Heart right ventricle (tissue), 16 donors: Measurements from ENCODE around the gene PLIN4. TPM values are rescaled to one million over a fixed set of nuclear protein-coding genes. Genes with fewer than 3 reads are reported as not detected.

ENCODE experiments used
- ATAC-seq, 8 donors: fragments of 200-7000 bp; cut with Tn5 transposase; one replicate each; pipeline ENCODE4 v1.9.1; 2020; ENCODE audit warnings: mild to moderate bottlenecking in 8 of 8, moderate library complexity in 8 of 8, moderate number of reproducible peaks in 1 of 8
- DNase-seq, 2 donors: peaks; one replicate each; pipeline ENCODE4 v3.0.0-alpha.2; 2020
- H3K27ac ChIP-seq, 10 donors: fragments of 200-600 bp; sonication (generic) in 2 of 10; one replicate each; pipeline versions ENCODE4 v1.5.0 to v1.8.0; 2020 to 2022; ENCODE audit warnings: mild to moderate bottlenecking in 3 of 10
- H3K27me3 ChIP-seq, 7 donors: fragments of 200-600 bp; one replicate each; pipeline ENCODE4 v1.8.0; 2021 to 2022; ENCODE audit warnings: mild to moderate bottlenecking in 2 of 7
- H3K36me3 ChIP-seq, 9 donors: fragments of 200-600 bp; sonication (generic) in 1 of 9; one replicate each; pipeline versions ENCODE4 v1.5.0 to v1.8.0; 2020 to 2022; ENCODE audit warnings: mild to moderate bottlenecking in 2 of 9
- H3K4me1 ChIP-seq, 9 donors: fragments of 200-600 bp; sonication (generic) in 1 of 9; one replicate each; pipeline versions ENCODE4 v1.5.0 to v1.8.0; 2020 to 2022; ENCODE audit warnings: mild to moderate bottlenecking in 4 of 9
- H3K4me3 ChIP-seq, 10 donors: fragments of 200-600 bp; sonication (generic) in 2 of 10; one replicate each; pipeline versions ENCODE4 v1.5.0 to v1.8.0; 2020 to 2022; ENCODE audit warnings: mild to moderate bottlenecking in 7 of 10, moderate library complexity in 2 of 10
- H3K9me3 ChIP-seq, 11 donors: fragments of 200-600 bp in 10 of 11; sonication (generic) in 2 of 11; one replicate each; pipeline versions ENCODE4 v1.5.0 to v1.8.0; 2013 to 2022; ENCODE audit warnings: mild to moderate bottlenecking in 2 of 11, control low read depth in 1 of 11, moderate library complexity in 1 of 11
- WGBS, 2 donors: extraction: QIAGEN DNeasy Blood & Tissue Kit; methylation state at CpG; one replicate each; pipeline ENCODE4 v1.1.7; 2013; ENCODE audit warnings: inconsistent platforms in 1 of 2; 5-methylcytosine and 5-hydroxymethylcytosine counted together
- intact Hi-C, 10 donors: fragments of 100-400 bp; cut with DNase I; formaldehyde crosslinking; loops; one replicate each; pipeline versions ENCODE4 v1.11.1 to v1.14.2; 2022
- polyA plus RNA-seq, 2 donors: library from polyadenylated mRNA; stranded (reverse); fragments of 200-250 nt; gene quantifications; one replicate each; pipeline ENCODE4 v1.2.3, GENCODE V29; 2013
- total RNA-seq, 10 donors: library from RNA; stranded (reverse); fragmentation: NEBNext Ultra II Directional in 3 of 10; extraction: Animal tissue kit (Norgen Biotek cat#: 25700) in 3 of 10; gene quantifications; one replicate each; pipeline versions ENCODE4 v1.2.1 to v1.2.4, GENCODE V29; 2021 to 2023
- TF ChIP-seq, protein P1 (sequence below), 9 donors: fragments of 200-600 bp; sonication (generic) in 2 of 9; IDR thresholded peaks; one replicate each; pipeline versions ENCODE4 v1.5.0 to v1.8.0; 2021 to 2022; ENCODE audit warnings: antibody characterized with exemption in 9 of 9, mild to moderate bottlenecking in 5 of 9, moderate library complexity in 1 of 9
- donor health status: Arrhythmogenic right ventricular cardiomyopathy.
- donor health status: ischemic (EF 13 %, LVEDD 7.1; RV severe dilation, severe dysfunction).
- donor health status: healthy with polysubstance abuse.
- donor health status: DM: no; HTN: yes; CAD: no.
- donor health status: DM: no; HTN: no; CAD: no.
- donor health status: ischemic (EF 25% LVEDD 6.9; RV normal size, moderate dysfunction).
- donor health status: ischemic (EF 25% LVEDD 5.7; RV mildly dilated, moderate dysfunction).
- donor health status: healthy.
- donor health status: DM: yes; HTN: yes; CAD: no.
- donor health status: Ischemic cardiomyopathy.
- donor health status: ischemic (EF 35%, LVEDD 5.7; RV mildly dilated, moderate dysfunction).
- donor health status: nonischemic (EF 11% LVEDD 7.7; RV severe dilation, severe dysfunction).
- donor health status: DM: yes; HTN: yes; CAD: no.
- donor health status: PGD.
- donor health status: ischemic (EF 29% LVEDD 5.4; RV normal size, mild dysfunction).
- donor health status: nonischemic (EF 23%, LVEDD 6.1; RV moderate dilation, normal function).

Gene PLIN4
- total and polyA plus RNA-seq, 12 donors = 42.0 to 416 (median 198) TPM

DNA sequence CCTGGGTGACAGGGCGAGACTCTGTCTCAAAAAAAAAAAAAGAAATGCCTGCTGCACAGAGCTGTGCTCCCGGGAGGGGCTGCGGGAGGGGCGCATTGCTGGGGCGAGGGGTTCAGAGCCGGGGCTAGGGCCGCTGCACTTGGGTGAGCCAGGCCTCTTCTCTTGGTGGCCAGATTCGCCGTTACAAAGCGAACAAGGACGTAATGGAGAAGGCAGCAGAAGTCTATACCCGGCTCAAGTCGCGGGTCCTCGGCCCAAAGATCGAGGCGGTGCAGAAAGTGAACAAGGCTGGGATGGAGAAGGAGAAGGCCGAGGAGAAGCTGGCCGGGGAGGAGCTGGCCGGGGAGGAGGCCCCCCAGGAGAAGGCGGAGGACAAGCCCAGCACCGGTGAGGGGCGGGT is 19.0 kb downstream of the PLIN4 start:
- peaks cover 0 to 100% (median 52%) of the 10 kb centered on the region in 9 donors for H3K36me3 ChIP-seq
- TF ChIP-seq, protein P1, sequence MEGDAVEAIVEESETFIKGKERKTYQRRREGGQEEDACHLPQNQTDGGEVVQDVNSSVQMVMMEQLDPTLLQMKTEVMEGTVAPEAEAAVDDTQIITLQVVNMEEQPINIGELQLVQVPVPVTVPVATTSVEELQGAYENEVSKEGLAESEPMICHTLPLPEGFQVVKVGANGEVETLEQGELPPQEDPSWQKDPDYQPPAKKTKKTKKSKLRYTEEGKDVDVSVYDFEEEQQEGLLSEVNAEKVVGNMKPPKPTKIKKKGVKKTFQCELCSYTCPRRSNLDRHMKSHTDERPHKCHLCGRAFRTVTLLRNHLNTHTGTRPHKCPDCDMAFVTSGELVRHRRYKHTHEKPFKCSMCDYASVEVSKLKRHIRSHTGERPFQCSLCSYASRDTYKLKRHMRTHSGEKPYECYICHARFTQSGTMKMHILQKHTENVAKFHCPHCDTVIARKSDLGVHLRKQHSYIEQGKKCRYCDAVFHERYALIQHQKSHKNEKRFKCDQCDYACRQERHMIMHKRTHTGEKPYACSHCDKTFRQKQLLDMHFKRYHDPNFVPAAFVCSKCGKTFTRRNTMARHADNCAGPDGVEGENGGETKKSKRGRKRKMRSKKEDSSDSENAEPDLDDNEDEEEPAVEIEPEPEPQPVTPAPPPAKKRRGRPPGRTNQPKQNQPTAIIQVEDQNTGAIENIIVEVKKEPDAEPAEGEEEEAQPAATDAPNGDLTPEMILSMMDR (IDR thresholded peaks at IDR 0.05) = no peak
- no peak overlapping the region for H3K4me3 ChIP-seq
- no peak overlapping the region for H3K27ac ChIP-seq
- WGBS, 2 donors = 96% methylated on average over 23 of the region's 23 CpGs
- intact Hi-C loops = no loop called here
- no peaks in the 10 kb centered on the region for H3K27me3 ChIP-seq
- H3K4me1 ChIP-seq = no peaks in the 10 kb centered on the region
- DNase-seq (no peak), ATAC-seq (no peak)
- no peaks in the 10 kb centered on the region for H3K9me3 ChIP-seq

DNA sequence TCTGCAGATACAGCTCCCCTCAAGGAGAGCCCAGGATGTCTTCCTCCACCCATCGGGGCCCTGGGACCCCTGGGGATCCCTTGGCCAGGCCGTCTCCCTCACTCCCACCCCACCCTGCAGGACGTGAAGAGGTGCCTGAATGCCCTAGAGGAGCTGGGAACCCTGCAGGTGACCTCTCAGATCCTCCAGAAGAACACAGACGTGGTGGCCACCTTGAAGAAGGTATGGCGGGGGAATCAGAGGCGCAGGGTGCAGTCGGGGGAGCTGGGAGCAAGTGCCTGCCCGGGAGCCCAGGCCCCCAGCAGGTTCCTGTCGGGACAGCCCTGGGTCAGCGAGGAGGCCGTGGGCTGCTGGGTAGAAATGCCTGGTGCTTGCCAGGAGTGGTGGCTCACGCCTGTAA is 19.6 kb downstream of the PLIN4 start:
- H3K36me3 ChIP-seq = peaks cover 0 to 100% (median 53%) of the 10 kb centered on the region in 9 donors

DNA sequence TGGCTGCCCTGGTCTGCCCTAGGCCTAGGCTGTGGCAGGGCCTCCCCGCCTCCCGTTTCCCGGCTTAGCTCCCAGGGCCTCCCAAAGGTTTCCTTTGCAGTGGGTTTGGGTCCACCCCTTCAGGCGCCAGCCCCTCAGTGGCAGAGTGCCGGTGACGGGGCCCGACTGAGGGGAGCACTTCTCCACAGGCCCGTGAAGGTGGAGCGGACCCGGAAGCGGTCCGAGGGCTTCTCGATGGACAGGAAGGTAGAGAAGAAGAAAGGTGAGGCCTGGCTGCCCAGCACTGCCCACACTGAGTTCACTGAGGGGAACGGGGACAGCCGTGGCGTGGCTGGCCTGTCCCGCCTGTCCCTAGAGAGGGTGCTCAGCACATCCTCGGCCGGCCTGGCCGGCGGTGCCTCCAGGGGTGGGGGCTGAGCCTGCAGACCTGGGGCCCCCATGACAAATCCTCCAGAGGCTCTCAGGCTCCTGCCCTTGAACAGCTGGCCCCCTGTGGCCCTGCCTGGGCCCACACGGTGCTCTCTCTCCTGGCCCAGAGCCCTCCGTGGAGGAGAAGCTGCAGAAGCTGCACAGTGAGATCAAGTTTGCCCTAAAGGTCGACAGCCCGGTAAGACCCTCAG is 20.4 kb downstream of the PLIN4 start:
- DNase-seq = no peak
- H3K36me3 ChIP-seq = peaks cover 0 to 97% (median 50%) of the 10 kb centered on the region in 9 donors

More for the DNA sequence above, 19.6 kb downstream of the PLIN4 start:
- H3K9me3 ChIP-seq = no peaks in the 10 kb centered on the region
- TF ChIP-seq, protein P1 (IDR thresholded peaks at IDR 0.05) = no peak
- no peak overlapping the region for H3K4me3 ChIP-seq
- no peak overlapping the region for H3K27ac ChIP-seq
- H3K27me3 ChIP-seq = no peaks in the 10 kb centered on the region
- ATAC-seq = no peak
- H3K4me1 ChIP-seq = no peaks in the 10 kb centered on the region
- WGBS, 2 donors = 94 to 97% methylated on average over 12 of the region's 12 CpGs
- no peak for DNase-seq
- intact Hi-C loops = no loop called here

DNA sequence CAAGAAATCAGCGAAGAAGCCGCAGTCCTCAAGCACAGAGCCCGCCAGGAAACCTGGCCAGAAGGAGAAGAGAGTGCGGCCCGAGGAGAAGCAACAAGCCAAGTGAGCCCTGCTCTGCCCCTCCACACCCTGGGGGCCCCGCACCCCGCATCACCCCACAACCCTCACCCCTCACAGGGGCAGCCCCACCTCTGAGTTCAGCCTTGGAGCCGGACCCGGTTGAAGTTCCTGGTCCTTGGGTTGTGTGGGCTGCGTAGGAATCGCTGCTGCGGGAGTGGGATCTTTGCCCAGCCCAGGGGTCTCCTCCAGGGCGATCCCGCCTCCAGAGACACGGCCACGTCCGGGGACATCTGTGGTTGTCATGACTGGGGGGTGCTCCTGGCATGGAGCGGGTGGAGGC is 22.0 kb downstream of the PLIN4 start:
- Histone ChIP-seq H3K27me3 (no peaks in the 10 kb centered on the region), H3K36me3 (peaks cover 0 to 91% (median 51%) of the 10 kb centered on the region in 9 donors), H3K4me1 (no peaks in the 10 kb centered on the region), H3K27ac (no peak overlapping the region), H3K4me3 (no peak overlapping the region), H3K9me3 (no peaks in the 10 kb centered on the region)
- DNase-seq (no peak), ATAC-seq (no peak)
- intact Hi-C loops = no loop called here
- WGBS, 2 donors = 89 to 90% methylated on average over 18 of the region's 18 CpGs
- TF ChIP-seq, protein P1 (IDR thresholded peaks at IDR 0.05) = no peak

More for the DNA sequence above, 20.4 kb downstream of the PLIN4 start:
- no peak for ATAC-seq
- Histone ChIP-seq H3K4me3 (no peak overlapping the region), H3K27ac (no peak overlapping the region), H3K4me1 (no peaks in the 10 kb centered on the region), H3K9me3 (no peaks in the 10 kb centered on the region), H3K27me3 (no peaks in the 10 kb centered on the region)
- WGBS, 2 donors = 91% methylated on average over 25 of the region's 25 CpGs
- intact Hi-C loops = no loop called here
- TF ChIP-seq, protein P1 (IDR thresholded peaks at IDR 0.05) = no peak
